ENCODE data around the gene MYCN. TPM values are rescaled to one million over a fixed set of nuclear protein-coding genes. Genes with fewer than 3 reads are reported as not detected.

Gene MYCN
- total and polyA plus RNA-seq, 2 donors (not counting 3 experiments of a cell fraction or from before 2014, with no cell fraction given), result 0.47 to 6.8 TPM

- Histone ChIP-seq H3K36me3 (ENCODE audit: control insufficient read depth in 2 of 2, extremely low read depth in 1 of 2, insufficient read depth in 2 of 2, low read length in 2 of 2) (no peaks in the 10 kb centered on the region), H3K9ac (replicated peaks; ENCODE audit: extremely low read depth, insufficient read depth, low read length) (no peak overlapping the region), H3K79me2 (ENCODE audit: control insufficient read depth, insufficient read depth, low read length) (no peaks in the 10 kb centered on the region), H3K9me3 (replicated peaks; ENCODE audit: control insufficient read depth, insufficient read depth, low read length) (no peaks in the 10 kb centered on the region), H3K27me3 (ENCODE audit: control insufficient read depth in 2 of 2, insufficient read depth in 2 of 2, low read length in 2 of 2) (no peaks in the 10 kb centered on the region), H3K4me1 (ENCODE audit: control insufficient read depth, extremely low read depth, insufficient read depth, low read length) (no peaks in the 10 kb centered on the region), H4K20me1 (replicated peaks; ENCODE audit: control insufficient read depth, extremely low read depth, insufficient read depth, low read length) (no peaks in the 10 kb centered on the region), H3K27ac (ENCODE audit: insufficient read depth, low read depth, low read length) (no peak overlapping the region), H3K4me3 (replicated peaks in 1 of 3; ENCODE audit: insufficient read depth in 1 of 3, low read depth in 1 of 3, low read length in 3 of 3) (no peak overlapping the region), H3K4me2 (ENCODE audit: insufficient read depth, low read length) (no peak overlapping the region), H2AFZ (ENCODE audit: low read depth, low read length) (no peak overlapping the region), H3K9me1 (replicated peaks; ENCODE audit: control insufficient read depth, extremely low read depth, insufficient read depth, low read length) (no peaks in the 10 kb centered on the region)
- POLR2A ChIA-PET, result no interaction called here
- intact Hi-C loops (cut with micrococcal nuclease) (no loop called here), dilution Hi-C loops (cut with MboI; ENCODE audit: extremely low pct_ligation_motif_present, low sequenced_read_pairs) (no loop called here)
- TF ChIP-seq POLR2A (IDR thresholded peaks at IDR 0.05; ENCODE audit: low read depth, low read length) (no peak), EZH2 (IDR thresholded peaks at IDR 0.05; ENCODE audit: borderline replicate concordance, low read depth, low read length, severe bottlenecking) (no peak), GATA2 (IDR thresholded peaks at IDR 0.05; ENCODE audit: insufficient read depth, insufficient read length, low read depth, low read length) (no peak), MYC (IDR thresholded peaks at IDR 0.05; ENCODE audit: low read depth, low read length) (no peak), MAX (IDR thresholded peaks at IDR 0.05; ENCODE audit: insufficient read depth, insufficient read length) (no peak), CTCF (IDR thresholded peaks at IDR 0.05; ENCODE audit: extremely low read depth in 1 of 2, insufficient read depth in 1 of 2, low read depth in 1 of 2, low read length in 2 of 2) (no peak), POLR2AphosphoS5 (IDR thresholded peaks at IDR 0.05; ENCODE audit: insufficient read depth, low read depth, low read length) (no peak), FOS (IDR thresholded peaks at IDR 0.05; ENCODE audit: borderline replicate concordance, insufficient read depth, low read length) (no peak), JUN (IDR thresholded peaks at IDR 0.05; ENCODE audit: borderline replicate concordance, insufficient read depth, insufficient read length, low read depth) (no peak)
- DNase-seq (ENCODE audit: low read depth, low spot score), result no peak
- CTCF ChIA-PET, result no interaction called here
- no peak for FAIRE-seq
- no TSS peak for BruUV-seq (replicated peaks)
Measured at GRCh38 chr2:15982285-15983044, 42.1 kb downstream of the MYCN start.

All from endothelial cell of umbilical vein (primary cell).